Ureter (tissue), 1 donor: ENCODE results near the gene PTPRF. TPM values are rescaled to one million over a fixed set of nuclear protein-coding genes. Genes with fewer than 3 reads are reported as not detected.

Experiments
- DNase-seq: peaks from one replicate; pipeline ENCODE4 v3.0.0-alpha.2; 2020; ENCODE audit warnings: low spot score
- total RNA-seq: library from RNA; stranded (reverse); gene quantifications from one replicate; pipeline ENCODE4 v1.2.4, GENCODE V29; 2023
- donor health status: DM: yes; HTN: yes; CAD: no.

Gene PTPRF
- total RNA-seq, 1 donor from 2014 or later: 405 TPM

- no peak for DNase-seq
Observed at GRCh38 chr1:43660355-43660754, 129.7 kb downstream of the PTPRF start.

- DNase-seq: no peak
Observed at GRCh38 chr1:43664369-43664768, 133.7 kb downstream of the PTPRF start.

GRCh38 chr1:43666608-43667007 is 135.9 kb downstream of the PTPRF start:
- DNase-seq: no peak

DNA sequence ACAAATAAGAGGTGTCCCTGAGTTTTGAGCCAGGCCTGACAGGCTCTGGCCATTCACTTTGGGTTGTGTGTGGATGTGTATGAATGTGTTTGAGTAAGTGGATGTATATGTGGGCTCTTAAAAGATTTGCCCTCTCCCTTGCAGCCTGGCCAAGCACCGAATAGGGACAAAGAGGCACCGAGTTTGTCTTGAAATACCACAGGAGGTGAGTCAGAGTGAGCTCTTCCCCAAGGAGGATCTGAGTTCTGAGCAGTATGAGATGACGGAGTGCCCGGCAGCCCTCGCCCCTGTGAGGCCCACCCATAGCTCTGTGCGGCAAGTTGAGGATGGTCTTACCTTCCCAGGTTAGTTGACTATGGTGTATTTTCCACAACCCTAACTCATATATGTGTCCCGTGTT is 138.3 kb downstream of the PTPRF start:
- DNase-seq: no peak

- DNase-seq: no peak
Observed at GRCh38 chr1:43669878-43670277, 139.2 kb downstream of the PTPRF start.

- no peak for DNase-seq
Observed at GRCh38 chr1:43671193-43671592, 140.5 kb downstream of the PTPRF start.

- no peak for DNase-seq
Observed at GRCh38 chr1:43671626-43672330, 141.1 kb downstream of the PTPRF start.

DNA sequence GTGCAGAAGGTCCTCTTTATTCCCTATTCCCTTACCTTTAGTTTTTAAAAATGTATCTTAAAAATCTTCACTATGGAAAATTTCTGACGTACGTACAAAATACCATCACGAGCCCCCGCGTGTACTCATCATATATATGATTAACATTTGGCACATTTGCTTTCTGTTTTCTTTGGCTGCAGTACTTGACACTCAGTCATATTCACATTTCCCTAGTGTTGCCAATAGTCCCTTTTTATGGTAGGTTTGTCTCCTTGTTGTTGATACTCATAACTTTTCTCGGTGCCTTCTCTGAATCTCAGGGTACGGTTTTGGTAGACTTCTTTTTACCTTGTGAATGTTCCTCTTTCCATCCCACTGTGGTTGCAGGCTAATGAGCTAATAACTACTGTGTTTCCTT is 142.6 kb downstream of the PTPRF start:
- DNase-seq: no peak

Other genes with a start within 250 kb of the PTPRF start
- gene C1orf210, start 245.3 kb upstream of the PTPRF start, total RNA-seq: 12.0 TPM
- 21.4 TPM for gene TIE1, start 229.9 kb upstream of the PTPRF start, total RNA-seq
- 0.55 TPM for gene MPL, start 193.1 kb upstream of the PTPRF start, total RNA-seq
- gene CDC20, start 171.9 kb upstream of the PTPRF start, total RNA-seq: 2.0 TPM
- gene ELOVL1, start 162.9 kb upstream of the PTPRF start, total RNA-seq: 135 TPM
- gene MED8, start 141.1 kb upstream of the PTPRF start, total RNA-seq: 30.0 TPM
- 105 TPM for gene SZT2, start 141.0 kb upstream of the PTPRF start, total RNA-seq
- gene HYI, start 77.0 kb upstream of the PTPRF start, total RNA-seq: 50.9 TPM
- gene KDM4A, start 119.3 kb downstream of the PTPRF start, total RNA-seq: 62.9 TPM
- gene ST3GAL3, start 176.7 kb downstream of the PTPRF start, total RNA-seq: 39.5 TPM